Astrocyte (in vitro differentiated cells and primary cell): Measurements from ENCODE around the gene ARHGAP20. TPM values are rescaled to one million over a fixed set of nuclear protein-coding genes. Genes with fewer than 3 reads are reported as not detected.

Experiments
- DNase-seq: peaks from one replicate; pipeline ENCODE4 v3.0.0-alpha.2; 2010; ENCODE audit warnings: low read depth
- FAIRE-seq: peaks from 2 replicates; lab custom pipeline; 2011; peaks lifted over from hg19 to GRCh38; lab: Jason Lieb, UNC
- H2AFZ ChIP-seq: 2 replicates; pipeline ENCODE4 v1.6.0; 2012; ENCODE audit warnings: low read depth, low read length, inconsistent platforms
- H3K27ac ChIP-seq: 2 replicates; pipeline ENCODE4 v1.5.1; 2011; ENCODE audit warnings: low read depth, low read length, inconsistent platforms
- H3K27me3 ChIP-seq: 2 replicates; pipeline ENCODE4 v1.6.0; 2011; ENCODE audit warnings: low read length, inconsistent platforms; ENCODE audit not compliant: insufficient read depth
- H3K36me3 ChIP-seq: 2 replicates; pipeline ENCODE4 v1.5.1; 2011; ENCODE audit warnings: low read length, inconsistent platforms; ENCODE audit not compliant: insufficient read depth
- H3K4me1 ChIP-seq: 2 replicates; pipeline ENCODE4 v1.5.1; 2011; ENCODE audit warnings: low read length, inconsistent platforms; ENCODE audit not compliant: insufficient read depth
- H3K4me2 ChIP-seq: 2 replicates; pipeline ENCODE4 v1.6.0; 2012; ENCODE audit warnings: low read length, inconsistent platforms
- H3K4me3 ChIP-seq: 2 replicates; pipeline ENCODE4 v1.5.1; 2011; ENCODE audit warnings: low read depth, mild to moderate bottlenecking, low read length, inconsistent platforms; ENCODE audit not compliant: insufficient read depth
- H3K79me2 ChIP-seq: 2 replicates; pipeline ENCODE4 v1.6.0; 2012; ENCODE audit warnings: mild to moderate bottlenecking, low read length, inconsistent platforms; ENCODE audit not compliant: insufficient read depth
- H3K9ac ChIP-seq: 2 replicates; pipeline ENCODE4 v1.6.0; 2012; ENCODE audit warnings: mild to moderate bottlenecking, low read length, inconsistent platforms
- H3K9me3 ChIP-seq: 2 replicates; pipeline ENCODE4 v1.5.1; 2012; ENCODE audit warnings: low read depth, mild to moderate bottlenecking, low read length, inconsistent platforms; ENCODE audit not compliant: insufficient read depth
- H4K20me1 ChIP-seq: 2 replicates; pipeline ENCODE4 v1.6.0; 2012; ENCODE audit warnings: low read length, inconsistent platforms; ENCODE audit not compliant: insufficient read depth
- H3K27ac Mint-ChIP-seq: one replicate; pipeline ENCODE4 v1.8.0; 2021; ENCODE audit warnings: mild to moderate bottlenecking, mixed read lengths; ENCODE audit not compliant: unreplicated experiment
- H3K27me3 Mint-ChIP-seq: one replicate; pipeline ENCODE4 v1.8.0; 2021; ENCODE audit warnings: low read depth, mixed read lengths; ENCODE audit not compliant: unreplicated experiment
- H3K36me3 Mint-ChIP-seq: one replicate; pipeline ENCODE4 v1.8.0; 2021; ENCODE audit warnings: low read depth, mixed read lengths; ENCODE audit not compliant: unreplicated experiment
- H3K4me1 Mint-ChIP-seq: one replicate; pipeline ENCODE4 v1.8.0; 2021; ENCODE audit warnings: low read depth, mixed read lengths; ENCODE audit not compliant: unreplicated experiment
- H3K4me3 Mint-ChIP-seq: one replicate; pipeline ENCODE4 v1.8.0; 2021; ENCODE audit warnings: mild to moderate bottlenecking, moderate library complexity, mixed read lengths; ENCODE audit not compliant: unreplicated experiment
- H3K9me3 Mint-ChIP-seq: one replicate; pipeline ENCODE4 v1.8.0; 2021; ENCODE audit warnings: mild to moderate bottlenecking, mixed read lengths; ENCODE audit not compliant: unreplicated experiment
- CTCF ChIP-seq: IDR thresholded peaks from 2 replicates; pipeline ENCODE4 v1.5.1; 2011; ENCODE audit warnings: low read depth, mild to moderate bottlenecking, inconsistent platforms, low read length, moderate library complexity; ENCODE audit not compliant: insufficient read depth
- EZH2 ChIP-seq: IDR thresholded peaks from 2 replicates; pipeline ENCODE4 v1.6.1; 2012; ENCODE audit warnings: mild to moderate bottlenecking, low read length, inconsistent platforms; ENCODE audit not compliant: insufficient read depth
- total RNA-seq: library from RNA; stranded (reverse); gene quantifications from 2 replicates; pipeline ENCODE4 v1.2.1, GENCODE V29; 2021

ARHGAP20 gene
- total RNA-seq, 1 donor from 2014 or later: 0.11 TPM

DNA sequence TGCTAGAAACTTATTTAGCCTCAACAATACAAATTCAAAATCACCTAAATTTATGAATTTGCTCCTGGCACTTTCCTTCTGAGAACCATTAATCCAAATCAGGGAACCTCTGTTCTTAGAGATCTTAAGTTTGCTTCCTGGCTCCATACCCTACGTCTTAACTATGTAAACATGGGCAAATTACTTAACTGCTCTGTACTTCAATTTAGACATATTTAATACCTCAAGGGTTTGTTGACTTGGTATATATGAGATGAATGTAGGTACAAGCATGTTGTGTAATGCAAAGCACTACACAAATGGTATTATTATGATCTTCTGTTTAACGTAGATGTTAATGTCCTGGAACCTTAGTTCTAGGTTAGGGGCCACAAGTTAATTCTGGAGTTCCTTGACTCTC lies 22.6 kb upstream of the ARHGAP20 start:
- DNase-seq (no peak), FAIRE-seq (no peak)
- Histone ChIP-seq H3K27ac (no peak overlapping the region), H3K4me2 (no peak overlapping the region), H3K4me3 (no peak overlapping the region), H2AFZ (no peak overlapping the region), H3K9ac (no peak overlapping the region), H3K36me3 (no peaks in the 10 kb centered on the region), H4K20me1 (no peaks in the 10 kb centered on the region), H3K27me3 (no peaks in the 10 kb centered on the region), H3K79me2 (no peaks in the 10 kb centered on the region), H3K9me3 (no peaks in the 10 kb centered on the region), H3K4me1 (no peaks in the 10 kb centered on the region)
- TF ChIP-seq EZH2 (no peak), CTCF (no peak)
- H3K9me3 Mint-ChIP-seq: no peaks in the 10 kb centered on the region
- no peaks in the 10 kb centered on the region for H3K36me3 Mint-ChIP-seq
- no peak overlapping the region for H3K4me3 Mint-ChIP-seq
- peaks cover 9% of the 10 kb centered on the region for H3K27me3 Mint-ChIP-seq
- H3K4me1 Mint-ChIP-seq: no peaks in the 10 kb centered on the region
- no peak overlapping the region for H3K27ac Mint-ChIP-seq

GRCh38 chr11:110730773-110731172 lies 18.5 kb upstream of the ARHGAP20 start:
- Mint-ChIP-seq H3K4me3 (no peak overlapping the region), H3K36me3 (no peaks in the 10 kb centered on the region), H3K9me3 (no peaks in the 10 kb centered on the region), H3K4me1 (no peaks in the 10 kb centered on the region), H3K27ac (no peak overlapping the region), H3K27me3 (peaks cover 9% of the 10 kb centered on the region)
- Histone ChIP-seq H3K4me3 (no peak overlapping the region), H3K4me2 (no peak overlapping the region), H3K36me3 (no peaks in the 10 kb centered on the region), H3K27me3 (no peaks in the 10 kb centered on the region), H3K27ac (no peak overlapping the region), H2AFZ (no peak overlapping the region), H3K4me1 (no peaks in the 10 kb centered on the region), H3K9ac (no peak overlapping the region), H4K20me1 (no peaks in the 10 kb centered on the region), H3K9me3 (no peaks in the 10 kb centered on the region), H3K79me2 (no peaks in the 10 kb centered on the region)
- TF ChIP-seq CTCF (no peak), EZH2 (no peak)
- DNase-seq (no peak), FAIRE-seq (no peak)

- Histone ChIP-seq H3K4me2 (no peak overlapping the region), H3K27ac (no peak overlapping the region), H3K4me1 (no peaks in the 10 kb centered on the region), H3K36me3 (no peaks in the 10 kb centered on the region), H4K20me1 (no peaks in the 10 kb centered on the region), H3K4me3 (no peak overlapping the region), H3K79me2 (no peaks in the 10 kb centered on the region), H3K9ac (no peak overlapping the region), H3K9me3 (no peaks in the 10 kb centered on the region), H3K27me3 (no peaks in the 10 kb centered on the region), H2AFZ (no peak overlapping the region)
- Mint-ChIP-seq H3K4me1 (no peaks in the 10 kb centered on the region), H3K36me3 (no peaks in the 10 kb centered on the region), H3K4me3 (no peak overlapping the region), H3K27me3 (peaks cover 4% of the 10 kb centered on the region), H3K27ac (no peak overlapping the region), H3K9me3 (no peaks in the 10 kb centered on the region)
- FAIRE-seq (no peak), DNase-seq (no peak)
- TF ChIP-seq CTCF (no peak), EZH2 (no peak)
Measured at GRCh38 chr11:110728883-110729282, 16.6 kb upstream of the ARHGAP20 start.
